Lung (tissue), 12 donors: Measurements from ENCODE around the gene PPP1R13B. TPM values are rescaled to one million over a fixed set of nuclear protein-coding genes. Genes with fewer than 3 reads are reported as not detected.
A peak's percentile ranks its signal among the peaks of the same experiment; 100 is the strongest.

ENCODE experiments used
- ATAC-seq: fragments of 200-7000 bp; cut with Tn5 transposase; one replicate; pipeline ENCODE4 v1.9.1; 2020; ENCODE audit warnings: moderate number of reproducible peaks; ENCODE audit not compliant: insufficient read depth, low FRiP score
- DNase-seq, 3 donors: peaks; one replicate each; pipeline ENCODE4 v3.0.0-alpha.2; 2013 to 2017
- H3K27ac ChIP-seq, 2 donors: one replicate each; pipeline ENCODE4 v1.5.1; 2013; ENCODE audit warnings: mild to moderate bottlenecking in 2 of 2, moderate library complexity in 2 of 2, control low read depth in 1 of 2, inconsistent platforms in 1 of 2, low read depth in 1 of 2, low read length in 1 of 2
- H3K27me3 ChIP-seq, 3 donors: one replicate each; pipeline ENCODE4 v1.5.1; 2013; ENCODE audit warnings: low read length in 2 of 3; ENCODE audit not compliant: control insufficient read depth in 3 of 3, insufficient read depth in 3 of 3
- H3K36me3 ChIP-seq, 4 donors: one replicate each; pipeline ENCODE4 v1.5.1; 2013; ENCODE audit warnings: low read length in 4 of 4, mild to moderate bottlenecking in 1 of 4, moderate library complexity in 1 of 4; ENCODE audit not compliant: control insufficient read depth in 4 of 4, insufficient read depth in 4 of 4
- H3K4me1 ChIP-seq, 5 donors: one replicate each; pipeline ENCODE4 v1.5.1; 2013; ENCODE audit warnings: low read length in 5 of 5, mild to moderate bottlenecking in 2 of 5, moderate library complexity in 1 of 5; ENCODE audit not compliant: control insufficient read depth in 5 of 5, insufficient read depth in 5 of 5
- H3K4me3 ChIP-seq: one replicate; pipeline ENCODE4 v1.5.1; 2013; ENCODE audit warnings: mild to moderate bottlenecking, control low read depth, moderate library complexity
- H3K9ac ChIP-seq, 2 donors: one replicate each; pipeline ENCODE4 v1.5.1; 2013; ENCODE audit warnings: low read length in 2 of 2, control low read depth in 1 of 2; ENCODE audit not compliant: insufficient read depth in 1 of 2
- H3K9me3 ChIP-seq, 4 donors: one replicate each; pipeline ENCODE4 v1.5.1; 2013; ENCODE audit warnings: low read length in 3 of 4, mild to moderate bottlenecking in 1 of 4, moderate library complexity in 1 of 4; ENCODE audit not compliant: control insufficient read depth in 4 of 4, insufficient read depth in 3 of 4
- CTCF ChIP-seq: IDR thresholded peaks from 2 replicates; pipeline ENCODE4 v1.5.1; 2012; ENCODE audit warnings: mild to moderate bottlenecking; ENCODE audit errors: control extremely low read depth, extremely low read depth
- WGBS, 2 donors: extraction: QIAGEN DNeasy Blood & Tissue Kit; methylation state at CpG; one replicate each; pipeline ENCODE4 v1.1.7; 2013; 5-methylcytosine and 5-hydroxymethylcytosine counted together
- polyA plus RNA-seq, 2 donors: library from polyadenylated mRNA; stranded (reverse); fragments of 200-250 nt; gene quantifications; one replicate each; pipeline ENCODE4 v1.2.1, GENCODE V29; 2013
- total RNA-seq, 2 donors: library from RNA; depleted of rRNA in 1 of 2; stranded (reverse); fragments of >200 nt in 1 of 2; gene quantifications; one replicate each; pipeline ENCODE4 v1.2.1, GENCODE V29; 2014 to 2021
- donor health status: control.
- donor health status: control.
- donor health status: Bipolar disorder and iron deficiency.
- donor health status: healthy.
- donor health status: DM: yes; HTN: yes; CAD: no.

The PPP1R13B gene
- total and polyA plus RNA-seq, 4 donors = 12.0 to 66.6 (median 38.4) TPM

GRCh38 chr14:103735439-103735814 is 111.9 kb downstream of the PPP1R13B start:
- peaks cover 12 to 76% (median 21%) of the 10 kb centered on the region in 4 donors for H3K36me3 ChIP-seq

GRCh38 chr14:103735022-103735421 is 112.4 kb downstream of the PPP1R13B start:
- Histone ChIP-seq H3K9me3 (no peaks in the 10 kb centered on the region), H3K9ac (no peak overlapping the region), H3K27me3 (no peaks in the 10 kb centered on the region), H3K27ac (no peak overlapping the region), H3K4me3 (no peak overlapping the region), H3K36me3 (peaks cover 12 to 77% (median 22%) of the 10 kb centered on the region in 4 donors), H3K4me1 (peaks cover 0 to 26% (median 6%) of the 10 kb centered on the region in 5 donors)
- DNase-seq (peak in 1 of 3 donors; percentile 30), ATAC-seq (no peak)
- TF ChIP-seq CTCF = no peak
- WGBS, 2 donors = 68 to 71% methylated on average over 12 of the region's 12 CpGs

More at GRCh38 chr14:103735439-103735814, 111.9 kb downstream of the PPP1R13B start:
- no peak for ATAC-seq
- TF ChIP-seq CTCF = no peak
- no peak overlapping the region for H3K9ac ChIP-seq
- H3K4me3 ChIP-seq = no peak overlapping the region
- no peaks in the 10 kb centered on the region for H3K27me3 ChIP-seq
- H3K9me3 ChIP-seq = no peaks in the 10 kb centered on the region
- peaks cover 0 to 26% (median 3%) of the 10 kb centered on the region in 5 donors for H3K4me1 ChIP-seq
- peak in 1 of 3 donors; percentile 31 for DNase-seq
- no peak overlapping the region for H3K27ac ChIP-seq
- WGBS, 2 donors = 70 to 86% methylated on average over 7 of the region's 7 CpGs

- H3K27ac ChIP-seq = no peak overlapping the region
- WGBS, 2 donors = 94 to 95% methylated on average over 23 of the region's 23 CpGs
- H3K4me1 ChIP-seq = peaks cover 0 to 26% (median 6%) of the 10 kb centered on the region in 5 donors
- H3K9ac ChIP-seq = no peak overlapping the region
- no peaks in the 10 kb centered on the region for H3K9me3 ChIP-seq
- H3K36me3 ChIP-seq = peaks cover 5 to 77% (median 19%) of the 10 kb centered on the region in 4 donors
- DNase-seq (no peak), ATAC-seq (no peak)
- no peak overlapping the region for H3K4me3 ChIP-seq
- H3K27me3 ChIP-seq = no peaks in the 10 kb centered on the region
- no peak for TF ChIP-seq CTCF
Observed at GRCh38 chr14:103734081-103734888, 113.1 kb downstream of the PPP1R13B start.
